T47D (cell line): ENCODE data around the gene CARMIL3.

ENCODE experiments used
- DNase-seq, 2 experiments: peaks; one replicate each; pipeline versions ENCODE4 v3.0.0 to v3.0.0-alpha.2; 2011 to 2012; ENCODE audit warnings: low read depth in 1 of 2, low spot score in 1 of 2
- JUND ChIP-seq: IDR thresholded peaks from 2 replicates; pipeline ENCODE4 v1.6.1; 2012; ENCODE audit warnings: low read depth
- in situ Hi-C: cut with HindIII; loops from 2 replicates; pipeline ENCODE4 v1.10.0; 2016; ENCODE audit warnings: low sequenced_read_pairs, low pct_unique_long_range_greater_than_20kb

The CARMIL3 gene

GRCh38 chr14:24060984-24061913, 9.4 kb downstream of the CARMIL3 start:
- no peak for DNase-seq
- in situ Hi-C loops: no loop called here
- TF ChIP-seq JUND: no peak

DNA sequence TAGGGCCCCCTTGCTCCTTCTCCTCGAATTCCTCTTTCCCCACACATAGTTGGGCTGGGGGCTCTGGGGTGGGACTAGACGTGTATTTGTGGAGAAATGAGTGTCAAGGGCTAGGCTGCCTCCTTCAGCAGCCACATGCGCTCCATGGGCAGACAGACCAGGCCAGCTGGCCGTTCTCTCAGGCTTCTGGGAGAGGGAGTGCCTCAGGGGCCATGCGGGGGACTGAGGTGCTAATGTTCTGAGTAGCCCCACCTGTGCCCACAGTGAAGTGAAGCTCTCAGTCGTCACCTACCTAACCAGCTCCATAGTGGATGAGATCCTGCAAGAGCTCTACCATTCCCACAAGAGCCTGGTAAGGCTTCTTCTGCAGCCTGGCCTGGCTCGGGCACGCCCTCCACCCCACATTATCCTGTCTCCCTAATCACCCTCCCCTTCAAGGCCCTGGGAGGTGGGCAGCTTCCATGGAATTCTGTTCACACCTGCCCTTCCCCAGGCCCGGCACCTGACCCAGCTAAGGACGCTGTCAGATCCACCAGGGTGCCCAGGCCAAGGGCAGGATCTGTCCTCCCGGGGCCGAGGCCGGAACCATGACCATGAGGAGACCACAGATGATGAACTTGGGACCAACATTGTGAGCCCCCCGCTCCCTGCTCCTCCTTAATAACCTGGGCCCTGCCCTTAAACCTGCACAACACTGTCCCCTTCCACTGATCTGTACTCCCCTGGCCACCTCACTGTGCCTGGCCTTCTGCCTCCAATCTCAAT, 10.6 kb downstream of the CARMIL3 start:
- no peak for TF ChIP-seq JUND
- DNase-seq: no peak
- in situ Hi-C loops: no loop called here

- no peak for TF ChIP-seq JUND
- no peak for DNase-seq
- in situ Hi-C loops: no loop called here
These were observed 11.5 kb downstream of the CARMIL3 start for GRCh38 chr14:24063263-24063836.

DNA sequence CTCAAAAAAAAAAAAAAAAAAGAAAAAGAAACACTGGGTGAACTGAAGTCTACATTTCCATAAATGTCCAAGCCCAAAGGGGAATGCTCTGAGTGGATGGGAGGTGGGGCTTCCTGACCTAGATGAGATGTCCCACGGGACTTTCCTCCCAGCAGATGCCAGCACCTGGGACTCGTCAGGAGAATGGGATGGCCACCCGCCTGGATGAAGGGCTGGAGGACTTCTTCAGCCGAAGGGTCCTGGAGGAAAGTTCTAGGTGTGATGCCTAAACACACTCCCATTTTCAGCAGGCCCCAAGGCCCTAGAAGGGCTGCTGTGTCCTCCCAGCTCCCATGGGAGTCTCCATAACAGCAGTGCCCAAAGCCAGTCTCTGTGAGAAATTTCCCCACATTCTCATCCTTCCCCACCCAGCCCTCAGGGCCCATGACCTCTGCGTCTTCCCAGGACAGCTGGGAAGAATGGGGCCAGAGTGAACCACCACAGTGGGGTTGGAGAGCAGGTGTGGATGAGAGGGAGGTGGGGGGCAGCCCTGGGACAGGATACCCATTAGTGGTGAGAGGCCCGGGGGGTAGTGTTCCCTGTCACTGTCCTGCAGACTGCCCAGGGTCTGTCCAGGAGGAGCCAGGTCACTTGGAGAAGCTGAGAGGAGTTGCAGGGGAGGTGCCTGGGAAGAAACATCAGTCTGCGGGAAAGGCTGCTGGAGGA, 12.4 kb downstream of the CARMIL3 start:
- no peak for DNase-seq
- no peak for TF ChIP-seq JUND
- in situ Hi-C loops: no loop called here

DNA sequence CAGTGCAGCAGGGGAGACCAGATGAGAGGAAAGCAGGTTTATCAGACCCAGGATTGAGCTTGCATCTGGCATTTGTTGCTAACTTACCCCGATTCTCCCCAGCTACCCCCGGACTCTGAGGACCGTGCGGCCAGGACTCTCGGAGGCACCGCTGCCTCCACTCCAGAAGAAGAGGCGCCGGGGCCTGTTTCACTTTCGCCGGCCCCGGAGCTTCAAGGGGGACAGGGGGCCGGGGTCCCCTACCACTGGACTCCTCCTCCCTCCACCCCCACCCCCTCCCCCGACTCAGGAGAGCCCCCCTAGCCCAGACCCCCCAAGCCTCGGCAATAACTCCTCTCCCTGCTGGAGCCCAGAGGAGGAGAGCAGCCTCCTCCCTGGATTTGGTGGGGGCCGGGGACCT, 13.0 kb downstream of the CARMIL3 start:
- in situ Hi-C loops: no loop called here
- no peak for TF ChIP-seq JUND
- DNase-seq: no peak

DNA sequence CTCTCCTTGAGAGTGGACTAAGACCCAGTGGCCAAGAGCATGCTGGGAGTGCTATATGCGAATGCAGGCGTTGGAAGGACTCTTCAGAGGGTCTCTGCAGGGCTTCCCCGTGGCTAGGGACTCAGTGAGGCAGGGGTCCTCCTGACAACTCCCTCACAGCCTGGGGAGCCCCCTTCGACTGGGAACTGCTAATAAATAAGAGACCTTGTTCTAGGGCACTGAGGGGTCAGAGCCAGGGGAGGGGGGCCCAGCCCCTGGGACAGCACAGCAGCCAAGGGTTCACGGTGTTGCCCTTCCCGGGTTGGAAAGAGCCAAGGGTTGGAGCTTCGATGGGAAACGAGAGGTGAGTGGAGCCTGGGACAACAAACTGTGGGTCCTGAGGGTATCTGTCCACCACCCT, 13.6 kb downstream of the CARMIL3 start:
- in situ Hi-C loops: no loop called here
- no peak for DNase-seq
- no peak for TF ChIP-seq JUND

- no peak for DNase-seq
- in situ Hi-C loops: no loop called here
- no peak for TF ChIP-seq JUND
These were observed 14.8 kb downstream of the CARMIL3 start for GRCh38 chr14:24066496-24067132.

DNA sequence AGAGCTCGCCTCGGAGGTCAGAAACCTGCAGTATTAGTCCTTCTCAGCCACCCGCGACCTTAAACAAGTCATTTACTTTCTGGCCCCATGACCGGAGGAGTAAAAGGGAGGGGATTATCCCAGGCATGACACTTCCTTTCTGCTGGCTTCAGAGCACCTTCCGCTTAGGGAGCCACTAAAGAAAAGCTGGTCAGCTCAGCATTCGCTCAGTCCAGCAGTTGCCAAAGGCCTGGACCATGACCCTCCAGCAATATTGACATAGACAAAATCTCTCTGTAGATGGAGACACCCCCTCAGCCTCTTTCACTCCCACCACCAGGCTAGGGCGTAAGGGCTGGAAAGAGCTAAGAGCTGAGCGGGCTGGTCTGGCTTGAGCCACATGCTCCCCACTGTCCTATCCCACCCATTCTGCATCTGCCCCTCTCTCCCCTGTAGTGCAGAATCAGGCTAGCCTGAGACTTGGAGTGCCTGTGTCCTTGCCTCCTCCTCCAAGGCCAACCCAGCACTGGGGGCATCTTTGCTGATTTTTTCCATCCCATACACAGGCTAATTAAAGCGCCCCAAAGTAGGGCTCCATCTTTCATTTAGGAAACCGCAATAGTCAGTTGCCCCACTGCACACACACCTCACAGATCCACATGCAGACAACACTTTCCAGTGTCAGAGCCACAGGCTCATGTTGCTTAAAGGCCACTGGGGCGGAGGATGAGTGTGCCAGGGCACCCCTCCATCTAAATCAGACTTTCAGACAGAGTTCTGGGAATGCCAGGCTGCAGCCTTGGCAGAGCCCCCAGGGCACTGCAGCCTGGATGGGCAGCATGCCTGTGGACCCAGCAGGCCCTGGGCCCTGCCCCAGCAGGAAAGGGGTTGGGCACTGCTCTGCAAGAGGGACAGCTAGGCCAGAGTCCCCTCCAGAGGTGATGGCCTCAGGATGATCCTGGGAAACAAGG, 15.6 kb downstream of the CARMIL3 start:
- in situ Hi-C loops: no loop called here
- no peak for DNase-seq
- TF ChIP-seq JUND: no peak

DNA sequence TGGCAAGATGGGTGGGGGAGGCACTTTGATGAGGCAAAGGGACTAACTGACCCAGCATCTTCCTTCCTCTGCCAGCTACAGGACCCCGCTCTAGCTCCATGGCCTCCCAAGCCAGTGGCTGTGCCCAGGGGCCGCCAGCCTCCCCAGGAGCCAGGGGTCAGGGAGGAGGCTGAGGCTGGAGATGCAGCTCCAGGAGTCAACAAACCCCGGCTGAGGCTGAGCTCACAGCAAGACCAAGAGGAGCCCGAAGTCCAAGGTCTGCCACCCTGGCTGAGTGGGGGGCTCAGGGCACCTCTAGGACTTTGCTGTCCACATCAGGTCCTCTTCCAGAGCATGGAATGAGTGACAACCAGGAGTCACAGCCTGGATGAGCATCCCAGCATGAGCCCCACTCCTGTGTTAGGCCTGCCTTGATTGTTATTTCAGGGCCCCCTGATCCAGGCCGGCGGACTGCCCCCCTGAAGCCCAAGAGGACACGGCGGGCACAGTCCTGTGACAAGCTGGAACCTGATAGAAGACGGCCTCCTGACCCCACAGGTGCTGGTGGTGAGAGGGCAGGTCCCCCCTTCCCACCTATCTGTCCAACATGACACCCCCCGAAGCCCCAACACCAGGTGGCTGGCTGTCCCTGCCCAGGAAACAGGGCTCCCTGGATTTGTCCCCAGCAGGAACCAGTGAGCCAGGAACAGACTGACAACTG, 17.1 kb downstream of the CARMIL3 start:
- no peak for DNase-seq
- TF ChIP-seq JUND: no peak
- in situ Hi-C loops: no loop called here

DNA sequence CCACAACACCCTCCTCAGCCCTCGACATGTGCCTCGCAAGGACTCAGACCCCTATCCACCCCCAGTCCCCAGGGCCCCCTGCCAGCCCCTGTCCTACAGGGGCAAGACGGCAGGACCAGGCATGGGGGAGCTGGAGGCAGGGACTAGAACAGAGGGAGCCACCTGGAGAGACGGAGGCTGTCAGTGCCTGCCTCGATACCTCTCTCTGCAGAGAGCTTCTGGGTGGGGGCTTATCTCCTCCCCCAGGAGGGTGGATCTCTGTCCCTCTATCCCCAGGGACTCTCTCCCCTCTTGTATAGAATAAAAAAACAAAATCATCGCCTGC, 17.6 kb downstream of the CARMIL3 start:
- no peak for DNase-seq
- in situ Hi-C loops: no loop called here
- no peak for TF ChIP-seq JUND
